ENCODE measurements around the gene GNB1L. TPM values are rescaled to one million over a fixed set of nuclear protein-coding genes. Genes with fewer than 3 reads are reported as not detected.

The GNB1L gene
- total and polyA plus RNA-seq, 9 of the 15 experiments (the other 6 are each of a cell fraction or from before 2014, with no cell fraction given), result 0.56 to 50.5 (median 10.2) TPM

- FAIRE-seq (no peak), ATAC-seq (no peak), DNase-seq (ENCODE audit: extremely low read depth in 1 of 4, low spot score in 3 of 4) (no peak)
- Histone ChIP-seq H3K36me3 (ENCODE audit: control insufficient read depth, insufficient read depth, low read length) (no peaks in the 10 kb centered on the region), H4K20me1 (replicated peaks; ENCODE audit: control insufficient read depth, insufficient read depth, low read length) (peaks cover 26% of the 10 kb centered on the region), H3K9me3 (replicated peaks; ENCODE audit: control insufficient read depth, insufficient read depth, low read depth, low read length) (no peaks in the 10 kb centered on the region), H2AFZ (ENCODE audit: low read depth, low read length) (no peak overlapping the region), H3K27ac (ENCODE audit: extremely low read depth, low read depth, low read length) (no peak overlapping the region), H3K4me3 (no peak overlapping the region), H3K9ac (ENCODE audit: insufficient read depth in 1 of 2, low read depth in 2 of 2, low read length in 2 of 2) (peak overlapping the region in 1 of 2 experiments; percentile 8; a peak in 1 of 4 replicates), H3K27me3 (ENCODE audit: control insufficient read depth in 2 of 2, insufficient read depth in 2 of 2, low read length in 2 of 2) (no peaks in the 10 kb centered on the region), H3K79me2 (ENCODE audit: control insufficient read depth, insufficient read depth, low read length) (no peaks in the 10 kb centered on the region), H3K4me1 (replicated peaks in 1 of 2; ENCODE audit: control insufficient read depth in 2 of 2, insufficient read depth in 2 of 2, low read length in 2 of 2) (peaks cover 0 to 26% of the 10 kb centered on the region in 2 experiments; a peak in 2 of 5 replicates), H3K9me1 (ENCODE audit: control insufficient read depth, insufficient read depth, low read length) (peaks cover 4% of the 10 kb centered on the region), H3K4me2 (ENCODE audit: insufficient read depth, low read length) (no peak overlapping the region)
- 67% methylated on average over 4 of the region's 4 CpGs for WGBS (ENCODE audit: insufficient coverage, low coverage, missing lambda C conversion rate)
- no TSS peak for BruUV-seq (replicated peaks)
- TF ChIP-seq ZHX1 (conservative IDR thresholded peaks at IDR 0.05; ENCODE audit: low read length) (no peak), ZNF316 (IDR thresholded peaks at IDR 0.05) (peak; percentile 40)
- ChIA-PET POLR2A (interaction anchor here (0.5 to 13.6 kb wide), 5 partner anchors 8 to 84 kb away, joined by 4 to 247 read pairs (median 56); partner anchors contain the start of genes GNB1L and RTL10), CTCF (ENCODE audit: low intra/inter-chr PET ratio) (no interaction called here)
- intact Hi-C loops (cut with micrococcal nuclease) (no loop called here), in situ Hi-C loops (cut with MboI) (no loop called here)
Observed at GRCh38 chr22:19840059-19840458, 14.6 kb downstream of the GNB1L start.

GRCh38 chr22:19837915-19838314 is 16.8 kb downstream of the GNB1L start:
- no peak overlapping the region for H3K4me3 ChIP-seq
- no peak overlapping the region for H3K9ac ChIP-seq (ENCODE audit: insufficient read depth in 1 of 2, low read depth in 2 of 2, low read length in 2 of 2)
- POLR2A ChIA-PET, result interaction anchor here (0.6 to 2.7 kb wide), 3 partner anchors 11 to 549 kb away, joined by 3 to 10 read pairs (median 4); partner anchors contain the start of genes GNB1L and RTL10
- H3K27me3 ChIP-seq (ENCODE audit: control insufficient read depth in 2 of 2, insufficient read depth in 2 of 2, low read length in 2 of 2), result no peaks in the 10 kb centered on the region
- H3K4me1 ChIP-seq (replicated peaks in 1 of 2; ENCODE audit: control insufficient read depth in 2 of 2, insufficient read depth in 2 of 2, low read length in 2 of 2), result peaks cover 0 to 4% of the 10 kb centered on the region in 2 experiments; a peak in 2 of 5 replicates
- no peak overlapping the region for H3K27ac ChIP-seq (ENCODE audit: extremely low read depth, low read depth, low read length)
- no peak overlapping the region for H2AFZ ChIP-seq (ENCODE audit: low read depth, low read length)
- H3K9me3 ChIP-seq (replicated peaks; ENCODE audit: control insufficient read depth, insufficient read depth, low read depth, low read length), result no peaks in the 10 kb centered on the region
- CTCF ChIA-PET (ENCODE audit: low intra/inter-chr PET ratio), result no interaction called here
- peaks cover 16% of the 10 kb centered on the region for H4K20me1 ChIP-seq (replicated peaks; ENCODE audit: control insufficient read depth, insufficient read depth, low read length)
- H3K79me2 ChIP-seq (ENCODE audit: control insufficient read depth, insufficient read depth, low read length), result no peaks in the 10 kb centered on the region
- BruUV-seq (replicated peaks), result no TSS peak
- FAIRE-seq (no peak), DNase-seq (ENCODE audit: extremely low read depth in 1 of 4, low spot score in 3 of 4) (no peak), ATAC-seq (no peak)
- in situ Hi-C loops (cut with MboI), result no loop called here
- H3K36me3 ChIP-seq (ENCODE audit: control insufficient read depth, insufficient read depth, low read length), result no peaks in the 10 kb centered on the region
- H3K4me2 ChIP-seq (ENCODE audit: insufficient read depth, low read length), result no peak overlapping the region
- H3K9me1 ChIP-seq (ENCODE audit: control insufficient read depth, insufficient read depth, low read length), result peaks cover 4% of the 10 kb centered on the region
- 79% methylated on average over 6 of the region's 6 CpGs for WGBS (ENCODE audit: insufficient coverage, low coverage, missing lambda C conversion rate)
- intact Hi-C loops (cut with micrococcal nuclease), result no loop called here
- TF ChIP-seq RBM14 (IDR thresholded peaks at IDR 0.05; ENCODE audit: borderline replicate concordance, insufficient read depth, low read depth, low read length) (no peak), CCAR2 (IDR thresholded peaks at IDR 0.05; ENCODE audit: low read depth, low read length) (no peak), TAF9B (IDR thresholded peaks at IDR 0.05; ENCODE audit: partially characterized antibody) (no peak), POU5F1 (IDR thresholded peaks at IDR 0.05; ENCODE audit: borderline replicate concordance, low read depth, low read length, partially characterized antibody) (no peak), ZNF347 (CRISPR knock-in tag; IDR thresholded peaks at IDR 0.05; ENCODE audit: low read depth) (no peak), KHSRP (IDR thresholded peaks at IDR 0.05) (no peak)
- TF ChIP-seq, protein P1, sequence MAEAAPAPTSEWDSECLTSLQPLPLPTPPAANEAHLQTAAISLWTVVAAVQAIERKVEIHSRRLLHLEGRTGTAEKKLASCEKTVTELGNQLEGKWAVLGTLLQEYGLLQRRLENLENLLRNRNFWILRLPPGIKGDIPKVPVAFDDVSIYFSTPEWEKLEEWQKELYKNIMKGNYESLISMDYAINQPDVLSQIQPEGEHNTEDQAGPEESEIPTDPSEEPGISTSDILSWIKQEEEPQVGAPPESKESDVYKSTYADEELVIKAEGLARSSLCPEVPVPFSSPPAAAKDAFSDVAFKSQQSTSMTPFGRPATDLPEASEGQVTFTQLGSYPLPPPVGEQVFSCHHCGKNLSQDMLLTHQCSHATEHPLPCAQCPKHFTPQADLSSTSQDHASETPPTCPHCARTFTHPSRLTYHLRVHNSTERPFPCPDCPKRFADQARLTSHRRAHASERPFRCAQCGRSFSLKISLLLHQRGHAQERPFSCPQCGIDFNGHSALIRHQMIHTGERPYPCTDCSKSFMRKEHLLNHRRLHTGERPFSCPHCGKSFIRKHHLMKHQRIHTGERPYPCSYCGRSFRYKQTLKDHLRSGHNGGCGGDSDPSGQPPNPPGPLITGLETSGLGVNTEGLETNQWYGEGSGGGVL (CRISPR knock-in tag; IDR thresholded peaks at IDR 0.05), result 0 out of 2 replicates have a peak, but pooled peaks have one; percentile 5
